Measurements from ENCODE around the gene GAS7. TPM values are rescaled to one million over a fixed set of nuclear protein-coding genes. Genes with fewer than 3 reads are reported as not detected.

Gene GAS7
- total and polyA plus RNA-seq, 9 of the 15 experiments (the other 6 are each of a cell fraction or from before 2014, with no cell fraction given): 0.11 to 0.33 TPM; not detected in 7

- TF ChIP-seq, protein P1, sequence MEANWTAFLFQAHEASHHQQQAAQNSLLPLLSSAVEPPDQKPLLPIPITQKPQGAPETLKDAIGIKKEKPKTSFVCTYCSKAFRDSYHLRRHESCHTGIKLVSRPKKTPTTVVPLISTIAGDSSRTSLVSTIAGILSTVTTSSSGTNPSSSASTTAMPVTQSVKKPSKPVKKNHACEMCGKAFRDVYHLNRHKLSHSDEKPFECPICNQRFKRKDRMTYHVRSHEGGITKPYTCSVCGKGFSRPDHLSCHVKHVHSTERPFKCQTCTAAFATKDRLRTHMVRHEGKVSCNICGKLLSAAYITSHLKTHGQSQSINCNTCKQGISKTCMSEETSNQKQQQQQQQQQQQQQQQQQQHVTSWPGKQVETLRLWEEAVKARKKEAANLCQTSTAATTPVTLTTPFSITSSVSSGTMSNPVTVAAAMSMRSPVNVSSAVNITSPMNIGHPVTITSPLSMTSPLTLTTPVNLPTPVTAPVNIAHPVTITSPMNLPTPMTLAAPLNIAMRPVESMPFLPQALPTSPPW (CRISPR knock-in tag; IDR thresholded peaks at IDR 0.05): no peak
- TF ChIP-seq SIRT6 (IDR thresholded peaks at IDR 0.05; ENCODE audit: low read depth, low read length): no peak
- TF ChIP-seq HDGF (IDR thresholded peaks at IDR 0.05): no peak
- TF ChIP-seq SFPQ (IDR thresholded peaks at IDR 0.05; ENCODE audit: low read depth, low read length): no peak
- TF ChIP-seq POU5F1 (IDR thresholded peaks at IDR 0.05; ENCODE audit: borderline replicate concordance, low read depth, low read length, partially characterized antibody): no peak
Observed at GRCh38 chr17:10224582-10225195, 26.3 kb upstream of the GAS7 start (continued).

DNA sequence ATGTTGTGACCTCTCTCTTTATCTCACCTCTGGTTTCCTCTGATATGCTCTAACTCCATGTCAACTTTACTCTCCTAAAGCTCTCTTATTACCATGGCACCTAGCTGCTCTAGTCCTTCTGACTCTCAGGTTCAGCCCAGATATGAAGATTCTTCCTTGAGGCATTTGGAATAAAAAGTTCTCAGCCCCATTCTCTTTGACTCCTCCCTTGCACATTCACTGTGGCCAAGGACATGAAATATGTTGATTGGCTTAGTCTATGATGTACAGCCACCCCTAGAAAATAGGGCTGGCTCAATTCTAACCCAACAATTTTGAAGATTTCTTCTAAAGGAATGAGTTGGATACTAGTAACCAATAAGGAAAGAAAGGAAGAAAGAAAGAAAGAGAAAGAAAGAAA, 20.8 kb upstream of the GAS7 start:
- no peaks in the 10 kb centered on the region for H4K20me1 ChIP-seq (replicated peaks; ENCODE audit: control insufficient read depth, insufficient read depth, low read length)
- no peak overlapping the region for H2AFZ ChIP-seq (ENCODE audit: low read depth, low read length)
- no peaks in the 10 kb centered on the region for H3K79me2 ChIP-seq (ENCODE audit: control insufficient read depth, insufficient read depth, low read length)
- no peak overlapping the region for H3K27ac ChIP-seq (ENCODE audit: extremely low read depth, low read depth, low read length)
- CTCF ChIA-PET (ENCODE audit: low intra/inter-chr PET ratio): no interaction called here
- ATAC-seq (no peak), FAIRE-seq (no peak), DNase-seq (ENCODE audit: extremely low read depth in 1 of 4, low spot score in 3 of 4) (no peak)
- H3K36me3 ChIP-seq (ENCODE audit: control insufficient read depth, insufficient read depth, low read length): no peaks in the 10 kb centered on the region
- H3K4me3 ChIP-seq: no peak overlapping the region
- POLR2A ChIA-PET: no interaction called here
- no peaks in the 10 kb centered on the region for H3K4me1 ChIP-seq (replicated peaks in 1 of 2; ENCODE audit: control insufficient read depth in 2 of 2, insufficient read depth in 2 of 2, low read length in 2 of 2)
- no peaks in the 10 kb centered on the region for H3K9me1 ChIP-seq (ENCODE audit: control insufficient read depth, insufficient read depth, low read length)
- intact Hi-C loops (cut with micrococcal nuclease): no loop called here
- no TSS peak for BruUV-seq (replicated peaks)
- H3K4me2 ChIP-seq (ENCODE audit: insufficient read depth, low read length): no peak overlapping the region
- no peak for TF ChIP-seq ZNF253 (CRISPR knock-in tag; conservative IDR thresholded peaks at IDR 0.05)
- no peak for TF ChIP-seq EWSR1 (IDR thresholded peaks at IDR 0.05; ENCODE audit: borderline replicate concordance, low read depth, partially characterized antibody)
- no peak for TF ChIP-seq BCOR (IDR thresholded peaks at IDR 0.05)
- in situ Hi-C loops (cut with MboI): no loop called here
- no peak overlapping the region for H3K9ac ChIP-seq (ENCODE audit: insufficient read depth in 1 of 2, low read depth in 2 of 2, low read length in 2 of 2)
- H3K9me3 ChIP-seq (replicated peaks; ENCODE audit: control insufficient read depth, insufficient read depth, low read depth, low read length): no peaks in the 10 kb centered on the region
- H3K27me3 ChIP-seq (ENCODE audit: control insufficient read depth in 2 of 2, insufficient read depth in 2 of 2, low read length in 2 of 2): no peaks in the 10 kb centered on the region; a peak in 1 of 5 replicates
